H1 (cell line): ENCODE measurements around the gene WFDC8. TPM values are rescaled to one million over a fixed set of nuclear protein-coding genes. Genes with fewer than 3 reads are reported as not detected.

Experiments used
- CEBPB ChIP-seq: IDR thresholded peaks from 2 replicates; pipeline ENCODE4 v1.6.1; 2012; ENCODE audit warnings: low read depth, low read length
- CTCF ChIP-seq, 3 experiments: IDR thresholded peaks; 1 replicate in 2 of 3; 2 replicates in 1 of 3; pipeline versions ENCODE4 v1.5.1 to v1.6.1; 2011; ENCODE audit warnings: low read length in 3 of 3, mild to moderate bottlenecking in 3 of 3, inconsistent platforms in 2 of 3, low read depth in 1 of 3, moderate library complexity in 1 of 3; ENCODE audit not compliant: insufficient read depth in 1 of 3; ENCODE audit errors: control extremely low read depth in 1 of 3
- EGR1 ChIP-seq: IDR thresholded peaks from 2 replicates; pipeline ENCODE4 v1.6.1; 2011; ENCODE audit warnings: low read depth, low read length, borderline replicate concordance
- HDAC2 ChIP-seq, 2 experiments: fragments of 300-600 bp in 1 of 2; sonication (generic) in 1 of 2; IDR thresholded peaks; 2 replicates each; pipeline ENCODE4 v1.6.1; 2011 to 2012; ENCODE audit warnings: low read depth in 2 of 2, low read length in 2 of 2, mild to moderate bottlenecking in 2 of 2, moderate library complexity in 2 of 2, borderline replicate concordance in 1 of 2, inconsistent platforms in 1 of 2
- HDAC6 ChIP-seq: IDR thresholded peaks from one replicate; pipeline ENCODE4 v1.7.1; 2012; ENCODE audit warnings: low read depth, mild to moderate bottlenecking, inconsistent platforms, low read length, moderate library complexity
- JUND ChIP-seq: IDR thresholded peaks from 2 replicates; pipeline ENCODE4 v1.6.1; 2011; ENCODE audit warnings: mild to moderate bottlenecking, improper control_type of control experiment, low read length
- KDM1A ChIP-seq: fragments of 200-600, 300-600 bp; sonication (generic); IDR thresholded peaks from 2 replicates; pipeline ENCODE4 v1.7.1; 2016; ENCODE audit warnings: mild to moderate bottlenecking, low read length, borderline replicate concordance
- KDM5A ChIP-seq: fragments of 200-600 bp; IDR thresholded peaks from 2 replicates; pipeline ENCODE4 v1.7.1; 2012; ENCODE audit warnings: mild to moderate bottlenecking, low read length, inconsistent platforms, mixed read lengths
- NRF1 ChIP-seq: IDR thresholded peaks from 2 replicates; pipeline ENCODE4 v1.6.1; 2011; ENCODE audit warnings: mild to moderate bottlenecking, low read depth, low read length, improper control_type of control experiment
- RNF2 ChIP-seq: fragments of 200-900, 300-1000 bp; sonication (generic); IDR thresholded peaks from 2 replicates; pipeline ENCODE4 v1.7.1; 2016; ENCODE audit warnings: borderline replicate concordance, low read depth, mild to moderate bottlenecking, antibody characterized with exemption, low read length; ENCODE audit not compliant: poor library complexity, severe bottlenecking; ENCODE audit errors: missing control alignments
- SIN3A ChIP-seq, 2 experiments: IDR thresholded peaks in 1 of 2; conservative IDR thresholded peaks in 1 of 2; 2 replicates each; pipeline ENCODE4 v1.6.1; 2011 to 2012; ENCODE audit warnings: low read length in 2 of 2, improper control_type of control experiment in 1 of 2, low read depth in 1 of 2, mild to moderate bottlenecking in 1 of 2
- TAF7 ChIP-seq: optimal IDR thresholded peaks from 2 replicates; pipeline ENCODE3; 2011; ENCODE audit warnings: low read depth, mild to moderate bottlenecking, inconsistent platforms, low read length, moderate library complexity, borderline replicate concordance
- polyA plus RNA-seq, 7 experiments: library from polyadenylated mRNA; depleted of rRNA in 3 of 7; stranded (reverse) in 5 of 7; unstranded in 2 of 7; fragments of >200 nt in 5 of 7; fragments of 200-250 nt in 2 of 7; gene quantifications; 1 replicate in 5 of 7; 2 replicates in 1 of 7; 4 replicates in 1 of 7; pipeline versions ENCODE4 v1.2.1 to v1.2.3, GENCODE V29; 2011 to 2013; ENCODE audit warnings: missing spikeins in 2 of 7, mixed read lengths in 2 of 7
- total RNA-seq: library from RNA; stranded (reverse); fragmentation: NEBNext Ultra II Directional; extraction: Animal tissue kit (Norgen Biotek cat#: 25700); gene quantifications from 2 replicates; pipeline ENCODE4 v1.2.1, GENCODE V29; 2021
- TF ChIP-seq, protein P1 (sequence below): IDR thresholded peaks from 2 replicates; pipeline ENCODE4 v1.6.1; 2012; ENCODE audit warnings: low read length, inconsistent platforms

The WFDC8 gene
- total and polyA plus RNA-seq, 2 of the 8 experiments (the other 6 are each of a cell fraction or from before 2014, with no cell fraction given): not detected

GRCh38 chr20:45592574-45593189, 13.6 kb upstream of the WFDC8 start (continued):
- TF ChIP-seq CTCF (IDR thresholded peaks at IDR 0.05; ENCODE audit: control extremely low read depth in 1 of 3, insufficient read depth in 1 of 3, low read depth in 1 of 3, low read length in 3 of 3) (peak in 2 of 3 experiments; percentile 86 to 99; a peak in 3 of 4 replicates), TAF7 (no peak), HDAC2 (IDR thresholded peaks at IDR 0.05; ENCODE audit: borderline replicate concordance in 1 of 2, low read depth in 2 of 2, low read length in 2 of 2) (no peak), CEBPB (0 out of 2 replicates have a peak, but pooled peaks have one; percentile 10), JUND (peak; percentile 14; the same call in 1 of the 2 replicates), SIN3A (conservative IDR thresholded peaks at IDR 0.05 in 1 of 2, IDR thresholded peaks at IDR 0.05 in 1 of 2; ENCODE audit: low read depth in 1 of 2, low read length in 2 of 2) (no peak), EGR1 (no peak), RNF2 (no peak), KDM1A (no peak), NRF1 (no peak), HDAC6 (no peak), KDM5A (no peak)
- TF ChIP-seq, protein P1, sequence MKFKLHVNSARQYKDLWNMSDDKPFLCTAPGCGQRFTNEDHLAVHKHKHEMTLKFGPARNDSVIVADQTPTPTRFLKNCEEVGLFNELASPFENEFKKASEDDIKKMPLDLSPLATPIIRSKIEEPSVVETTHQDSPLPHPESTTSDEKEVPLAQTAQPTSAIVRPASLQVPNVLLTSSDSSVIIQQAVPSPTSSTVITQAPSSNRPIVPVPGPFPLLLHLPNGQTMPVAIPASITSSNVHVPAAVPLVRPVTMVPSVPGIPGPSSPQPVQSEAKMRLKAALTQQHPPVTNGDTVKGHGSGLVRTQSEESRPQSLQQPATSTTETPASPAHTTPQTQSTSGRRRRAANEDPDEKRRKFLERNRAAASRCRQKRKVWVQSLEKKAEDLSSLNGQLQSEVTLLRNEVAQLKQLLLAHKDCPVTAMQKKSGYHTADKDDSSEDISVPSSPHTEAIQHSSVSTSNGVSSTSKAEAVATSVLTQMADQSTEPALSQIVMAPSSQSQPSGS: no peak
- TF ChIP-seq, all 59 proteins: peak for 5
